ENCODE data around the gene FBXW4. TPM values are rescaled to one million over a fixed set of nuclear protein-coding genes. Genes with fewer than 3 reads are reported as not detected.
A peak's percentile ranks its signal among the peaks of the same experiment; 100 is the strongest.

FBXW4 gene
- total RNA-seq, 6 donors from 2014 or later, result 75.2 to 223 (median 88.5) TPM

DNA sequence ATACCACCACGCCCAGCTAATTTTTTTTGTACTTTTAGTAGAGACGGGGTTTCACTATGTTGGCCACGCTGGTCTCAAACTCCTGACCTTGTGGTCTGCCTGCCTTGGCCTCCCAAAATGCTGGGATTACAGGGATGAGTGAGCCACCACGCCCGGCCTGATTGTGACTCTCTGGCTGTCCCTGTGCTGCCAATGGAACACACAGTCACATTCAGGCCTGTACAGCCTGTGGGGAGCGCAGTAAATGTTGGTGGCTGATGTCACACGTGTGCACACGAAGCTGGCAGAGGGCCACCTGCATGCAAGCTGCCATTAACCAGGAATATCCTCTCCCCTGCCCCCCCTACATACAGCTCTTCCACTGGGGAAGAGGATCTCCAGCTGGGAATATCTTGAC, 129.0 kb downstream of the FBXW4 start:
- TF ChIP-seq POLR2AphosphoS5 (IDR thresholded peaks at IDR 0.05), result no peak
- no peak for TF ChIP-seq POLR2A (IDR thresholded peaks at IDR 0.05)
- TF ChIP-seq EP300 (IDR thresholded peaks at IDR 0.05), result no peak
- TF ChIP-seq, protein P1, sequence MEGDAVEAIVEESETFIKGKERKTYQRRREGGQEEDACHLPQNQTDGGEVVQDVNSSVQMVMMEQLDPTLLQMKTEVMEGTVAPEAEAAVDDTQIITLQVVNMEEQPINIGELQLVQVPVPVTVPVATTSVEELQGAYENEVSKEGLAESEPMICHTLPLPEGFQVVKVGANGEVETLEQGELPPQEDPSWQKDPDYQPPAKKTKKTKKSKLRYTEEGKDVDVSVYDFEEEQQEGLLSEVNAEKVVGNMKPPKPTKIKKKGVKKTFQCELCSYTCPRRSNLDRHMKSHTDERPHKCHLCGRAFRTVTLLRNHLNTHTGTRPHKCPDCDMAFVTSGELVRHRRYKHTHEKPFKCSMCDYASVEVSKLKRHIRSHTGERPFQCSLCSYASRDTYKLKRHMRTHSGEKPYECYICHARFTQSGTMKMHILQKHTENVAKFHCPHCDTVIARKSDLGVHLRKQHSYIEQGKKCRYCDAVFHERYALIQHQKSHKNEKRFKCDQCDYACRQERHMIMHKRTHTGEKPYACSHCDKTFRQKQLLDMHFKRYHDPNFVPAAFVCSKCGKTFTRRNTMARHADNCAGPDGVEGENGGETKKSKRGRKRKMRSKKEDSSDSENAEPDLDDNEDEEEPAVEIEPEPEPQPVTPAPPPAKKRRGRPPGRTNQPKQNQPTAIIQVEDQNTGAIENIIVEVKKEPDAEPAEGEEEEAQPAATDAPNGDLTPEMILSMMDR (IDR thresholded peaks at IDR 0.05), result no peak
- WGBS, 2 donors, result 66 to 74% methylated on average over 8 of the region's 8 CpGs
- peaks cover 0 to 44% (median 16%) of the 10 kb centered on the region in 4 donors for H3K27me3 ChIP-seq
- no peak overlapping the region for H3K27ac ChIP-seq
- no peak overlapping the region for H3K4me3 ChIP-seq
- H3K36me3 ChIP-seq, result no peaks in the 10 kb centered on the region
- no peaks in the 10 kb centered on the region for H3K9me3 ChIP-seq
- ATAC-seq (ENCODE audit: low FRiP score in 2 of 2) (no peak), DNase-seq (no peak)
- peaks cover 20 to 27% (median 23%) of the 10 kb centered on the region in 4 donors for H3K4me1 ChIP-seq

DNA sequence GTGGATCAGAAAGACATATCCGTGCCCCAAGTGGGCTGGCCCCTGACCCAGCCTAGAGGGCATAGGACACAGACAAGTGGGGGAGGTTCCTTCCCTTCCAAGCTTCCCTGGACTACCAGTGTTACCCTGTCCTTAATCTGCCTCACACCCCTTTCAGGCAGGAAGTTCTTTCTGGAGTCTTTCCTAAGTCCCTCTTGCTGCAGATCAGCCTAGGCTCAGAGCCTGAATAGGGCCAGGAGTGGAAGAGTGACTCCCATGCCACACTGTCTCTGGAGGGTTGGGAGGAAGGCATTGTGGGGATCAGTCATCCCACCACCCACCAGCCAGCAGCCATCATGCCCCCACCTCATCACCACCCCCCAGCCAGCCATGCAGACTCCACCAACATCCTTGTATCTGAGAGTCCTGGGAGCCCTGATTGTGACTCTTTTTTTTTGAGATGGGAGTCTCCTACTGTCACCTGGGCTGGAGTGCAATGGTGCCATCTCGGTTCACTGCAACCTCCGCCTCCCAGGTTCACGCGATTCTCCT, 129.5 kb downstream of the FBXW4 start:
- WGBS, 2 donors, result 82 to 83% methylated on average over 5 of the region's 5 CpGs
- no peaks in the 10 kb centered on the region for H3K9me3 ChIP-seq
- H3K27ac ChIP-seq, result no peak overlapping the region
- no peak overlapping the region for H3K4me3 ChIP-seq
- ATAC-seq (ENCODE audit: low FRiP score in 2 of 2), result no peak
- no peak for DNase-seq
- TF ChIP-seq EP300 (IDR thresholded peaks at IDR 0.05) (no peak), POLR2A (IDR thresholded peaks at IDR 0.05) (no peak), POLR2AphosphoS5 (IDR thresholded peaks at IDR 0.05) (no peak)
- TF ChIP-seq, protein P1 (IDR thresholded peaks at IDR 0.05), result no peak
- H3K27me3 ChIP-seq, result peaks cover 0 to 44% (median 16%) of the 10 kb centered on the region in 4 donors
- H3K36me3 ChIP-seq, result no peaks in the 10 kb centered on the region
- peaks cover 16 to 22% (median 18%) of the 10 kb centered on the region in 4 donors for H3K4me1 ChIP-seq

DNA sequence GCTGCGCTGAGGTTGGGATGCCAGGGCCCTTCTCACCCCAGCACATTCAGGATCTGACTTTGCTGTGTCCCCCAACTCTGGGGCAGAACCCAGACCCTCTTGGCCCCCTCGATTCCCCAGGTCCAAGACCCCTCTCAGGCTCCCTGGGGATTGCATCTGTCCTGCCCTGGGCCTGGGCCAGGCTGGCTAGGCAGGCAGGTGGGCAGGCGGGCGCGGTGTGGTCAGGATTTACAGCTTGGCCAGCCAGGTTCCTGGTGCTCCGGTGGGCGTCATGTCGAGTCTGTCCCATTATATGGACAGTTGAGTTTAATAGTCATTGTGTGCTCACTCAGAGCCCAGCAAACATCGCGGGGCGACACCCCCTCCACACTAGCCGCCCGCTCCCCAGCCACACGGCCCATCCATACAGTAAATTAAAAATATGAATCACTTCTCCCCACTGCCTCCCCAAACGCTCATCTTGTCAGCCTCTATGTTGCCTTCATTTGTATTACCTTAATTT, 130.4 kb downstream of the FBXW4 start:
- WGBS, 2 donors, result 83 to 88% methylated on average over 11 to 15 of the region's 15 CpGs
- Histone ChIP-seq H3K4me3 (no peak overlapping the region), H3K27ac (no peak overlapping the region), H3K27me3 (peaks cover 0 to 39% (median 13%) of the 10 kb centered on the region in 4 donors), H3K4me1 (peaks cover 7 to 13% (median 11%) of the 10 kb centered on the region in 4 donors), H3K36me3 (no peaks in the 10 kb centered on the region), H3K9me3 (no peaks in the 10 kb centered on the region)
- TF ChIP-seq, protein P1 (IDR thresholded peaks at IDR 0.05), result no peak
- TF ChIP-seq POLR2A (IDR thresholded peaks at IDR 0.05) (no peak), POLR2AphosphoS5 (IDR thresholded peaks at IDR 0.05) (no peak), EP300 (IDR thresholded peaks at IDR 0.05) (no peak)
- ATAC-seq (ENCODE audit: low FRiP score in 2 of 2), result no peak
- DNase-seq, result peak in 1 of 2 donors; percentile 73

DNA sequence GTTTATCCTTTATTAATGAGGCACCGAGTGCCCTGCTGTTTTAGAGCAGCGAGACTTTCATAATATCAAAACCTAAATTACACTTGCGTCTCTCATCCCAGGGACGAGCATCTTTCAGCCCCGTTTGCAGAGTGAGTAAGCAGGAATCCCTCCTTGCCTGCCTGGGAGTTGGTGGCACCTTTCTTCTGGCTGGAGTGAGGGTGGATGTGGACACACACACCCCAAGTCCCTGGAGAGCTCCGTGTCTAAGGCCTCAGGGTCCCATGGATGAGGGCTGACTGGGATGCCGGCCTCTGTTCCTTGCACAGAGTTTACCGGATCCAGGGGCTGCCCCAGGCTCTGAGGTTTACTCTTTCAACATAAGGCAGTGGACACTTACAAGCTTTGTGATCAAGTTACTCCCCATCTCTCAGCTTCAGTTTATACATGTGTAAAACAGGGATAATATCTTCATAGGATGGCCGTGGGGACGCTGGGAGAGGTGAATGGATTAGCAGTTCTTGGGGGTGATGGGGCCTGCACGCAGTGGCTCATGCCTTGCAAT, 131.4 kb downstream of the FBXW4 start:
- Histone ChIP-seq H3K4me3 (no peak overlapping the region), H3K36me3 (no peaks in the 10 kb centered on the region), H3K27me3 (peaks cover 0 to 30% (median 8%) of the 10 kb centered on the region in 4 donors), H3K9me3 (no peaks in the 10 kb centered on the region), H3K4me1 (peaks cover 5 to 10% (median 8%) of the 10 kb centered on the region in 4 donors), H3K27ac (no peak overlapping the region)
- DNase-seq (no peak), ATAC-seq (ENCODE audit: low FRiP score in 2 of 2) (no peak)
- TF ChIP-seq EP300 (IDR thresholded peaks at IDR 0.05), result no peak
- TF ChIP-seq POLR2AphosphoS5 (IDR thresholded peaks at IDR 0.05), result no peak
- no peak for TF ChIP-seq POLR2A (IDR thresholded peaks at IDR 0.05)
- TF ChIP-seq, protein P1 (IDR thresholded peaks at IDR 0.05), result no peak
- 70 to 73% methylated on average over 8 to 11 of the region's 11 CpGs for WGBS, 2 donors

Measured in upper lobe of left lung (tissue), 6 donors.